AG09319 (cell line): ENCODE results near the gene MYMK.

Experiments
- DNase-seq: peaks from one replicate; pipeline ENCODE4 v3.0.0-alpha.2; 2010; ENCODE audit warnings: low read depth; ENCODE audit errors: extremely low read depth
- TF ChIP-seq, protein P1 (sequence below): IDR thresholded peaks from 2 replicates; pipeline ENCODE4 v1.5.1; 2011; ENCODE audit warnings: low read depth, mild to moderate bottlenecking, inconsistent platforms, low read length, moderate library complexity

MYMK gene

DNA sequence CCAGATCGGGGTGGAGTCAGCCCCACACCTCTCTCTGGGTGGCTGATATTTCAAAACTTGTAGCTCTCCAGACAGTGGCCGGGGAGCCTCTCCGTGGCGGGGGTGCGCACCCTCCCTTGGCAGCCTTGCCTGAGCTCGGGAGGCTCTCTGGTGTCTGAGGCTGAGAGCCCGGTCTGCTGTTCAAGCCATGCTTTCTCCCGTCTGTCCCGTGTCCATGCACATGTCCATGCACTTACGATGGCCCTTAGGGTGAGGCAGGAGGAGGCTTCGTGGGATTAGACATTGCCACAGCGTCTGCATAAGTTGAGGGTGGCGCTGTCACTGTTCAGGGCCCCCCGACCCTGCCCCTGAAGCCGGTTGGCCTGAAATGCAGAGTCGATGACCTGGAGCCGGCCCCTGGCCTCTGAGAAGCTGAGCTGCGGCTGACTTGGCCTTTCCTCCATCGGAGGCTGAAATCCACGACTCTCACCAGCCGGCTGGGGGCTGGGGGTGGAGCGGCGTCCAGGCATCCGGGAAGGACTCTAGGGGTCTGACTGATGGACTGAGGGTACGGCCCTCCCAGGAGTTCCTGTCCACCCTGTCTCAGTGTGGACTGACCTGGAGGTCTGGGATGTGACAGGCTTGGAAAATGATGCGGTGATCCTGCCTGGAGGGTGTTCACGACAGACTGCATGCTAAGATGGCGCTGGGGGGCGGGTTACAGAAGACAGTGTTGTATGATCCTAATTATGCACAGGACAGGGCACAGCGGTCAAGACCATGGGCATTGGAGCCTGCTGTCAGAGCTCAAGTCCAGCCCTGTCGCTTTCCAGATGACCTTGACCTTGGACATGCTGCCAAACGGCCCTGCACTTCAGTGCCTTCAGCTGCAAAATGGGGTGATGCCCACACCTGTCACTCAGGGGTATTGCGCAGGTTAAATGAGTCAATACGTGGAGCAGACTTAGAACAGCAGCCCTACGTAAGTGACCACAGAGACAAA lies 27.6 kb downstream of the MYMK start:
- TF ChIP-seq, protein P1, sequence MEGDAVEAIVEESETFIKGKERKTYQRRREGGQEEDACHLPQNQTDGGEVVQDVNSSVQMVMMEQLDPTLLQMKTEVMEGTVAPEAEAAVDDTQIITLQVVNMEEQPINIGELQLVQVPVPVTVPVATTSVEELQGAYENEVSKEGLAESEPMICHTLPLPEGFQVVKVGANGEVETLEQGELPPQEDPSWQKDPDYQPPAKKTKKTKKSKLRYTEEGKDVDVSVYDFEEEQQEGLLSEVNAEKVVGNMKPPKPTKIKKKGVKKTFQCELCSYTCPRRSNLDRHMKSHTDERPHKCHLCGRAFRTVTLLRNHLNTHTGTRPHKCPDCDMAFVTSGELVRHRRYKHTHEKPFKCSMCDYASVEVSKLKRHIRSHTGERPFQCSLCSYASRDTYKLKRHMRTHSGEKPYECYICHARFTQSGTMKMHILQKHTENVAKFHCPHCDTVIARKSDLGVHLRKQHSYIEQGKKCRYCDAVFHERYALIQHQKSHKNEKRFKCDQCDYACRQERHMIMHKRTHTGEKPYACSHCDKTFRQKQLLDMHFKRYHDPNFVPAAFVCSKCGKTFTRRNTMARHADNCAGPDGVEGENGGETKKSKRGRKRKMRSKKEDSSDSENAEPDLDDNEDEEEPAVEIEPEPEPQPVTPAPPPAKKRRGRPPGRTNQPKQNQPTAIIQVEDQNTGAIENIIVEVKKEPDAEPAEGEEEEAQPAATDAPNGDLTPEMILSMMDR: no peak
- no peak for DNase-seq

DNA sequence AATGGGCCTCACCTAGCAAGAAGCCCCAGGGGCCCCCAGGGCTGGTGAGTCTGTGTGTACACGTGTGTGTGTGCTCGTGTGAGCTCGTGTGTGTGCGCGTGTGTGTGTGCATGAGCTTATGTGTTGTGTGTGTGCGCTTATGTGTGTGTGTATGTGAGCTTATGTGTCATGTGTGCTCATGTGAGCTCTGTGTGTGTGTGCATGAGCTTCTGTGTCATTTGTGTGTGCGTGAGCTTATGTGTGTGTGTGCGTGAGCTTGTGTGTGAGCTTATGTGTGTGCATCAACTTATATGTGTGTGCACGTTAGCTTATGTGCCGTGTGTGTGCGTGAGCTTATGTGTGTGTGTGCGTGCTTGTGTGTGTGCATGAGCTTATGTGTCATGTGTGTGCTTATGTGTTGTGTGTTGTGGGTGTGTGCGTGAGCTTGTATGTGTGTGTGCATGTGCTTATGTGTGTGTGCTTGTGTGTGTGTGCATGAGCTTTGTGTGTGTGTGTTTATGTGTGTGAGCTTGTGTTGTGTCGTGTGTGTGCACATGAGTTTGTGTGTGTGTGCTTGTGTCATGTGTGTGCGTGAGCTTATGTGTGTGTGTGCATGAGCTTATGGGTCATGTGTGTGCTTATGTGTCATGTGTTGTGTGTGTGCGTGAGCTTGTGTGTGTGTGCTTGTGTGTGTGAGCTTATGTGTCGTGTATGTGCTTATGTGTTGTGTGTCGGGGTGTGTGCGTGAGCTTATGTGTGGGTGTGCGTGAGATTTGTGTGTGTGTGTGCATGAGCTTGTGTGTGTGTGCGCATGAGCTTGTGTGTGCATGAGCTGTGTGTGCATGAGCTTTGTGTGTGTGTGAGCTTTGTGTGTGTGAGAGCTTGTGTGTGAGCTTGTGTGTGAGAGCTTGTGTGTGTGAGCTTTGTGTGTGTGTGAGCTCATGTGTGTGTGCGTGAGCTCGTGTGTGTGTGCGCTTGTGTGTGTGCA lies 29.1 kb downstream of the MYMK start:
- TF ChIP-seq, protein P1: no peak

DNA sequence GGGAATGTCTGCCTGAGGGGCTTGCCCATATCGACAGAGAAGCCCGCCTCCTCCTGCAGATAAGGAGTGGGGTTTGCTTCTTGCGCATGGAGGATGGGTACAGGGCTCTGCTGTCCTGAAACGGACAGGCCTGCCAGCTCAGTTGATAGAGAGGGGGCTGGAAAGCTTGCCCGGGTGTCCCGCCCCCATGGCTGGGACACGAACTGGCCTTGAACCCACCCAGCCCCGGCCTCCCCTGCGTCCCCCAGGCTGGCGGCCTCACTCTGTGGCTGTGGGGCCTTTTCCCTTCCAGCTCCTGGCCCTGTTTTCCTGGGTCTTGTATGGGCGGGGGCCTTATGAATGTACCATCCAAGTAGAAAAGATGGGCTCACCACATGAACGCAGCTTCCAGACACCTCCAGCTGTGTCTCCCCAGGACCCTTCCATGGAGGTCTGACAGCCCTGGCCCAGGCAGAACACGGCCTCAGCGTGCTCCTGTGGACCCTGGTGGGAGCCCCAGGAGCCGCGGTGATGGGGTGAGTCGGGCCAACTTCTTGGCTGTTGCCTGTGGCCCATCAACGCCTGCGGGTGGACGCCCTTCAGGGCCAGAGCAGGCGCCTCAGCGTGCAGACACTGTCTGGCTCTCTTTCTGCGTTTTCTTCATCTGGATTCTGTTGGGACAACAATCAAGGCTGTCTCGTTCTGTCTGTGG lies 30.0 kb downstream of the MYMK start:
- TF ChIP-seq, protein P1: no peak
- DNase-seq: no peak

More for the DNA sequence above, 29.1 kb downstream of the MYMK start:
- no peak for DNase-seq

DNA sequence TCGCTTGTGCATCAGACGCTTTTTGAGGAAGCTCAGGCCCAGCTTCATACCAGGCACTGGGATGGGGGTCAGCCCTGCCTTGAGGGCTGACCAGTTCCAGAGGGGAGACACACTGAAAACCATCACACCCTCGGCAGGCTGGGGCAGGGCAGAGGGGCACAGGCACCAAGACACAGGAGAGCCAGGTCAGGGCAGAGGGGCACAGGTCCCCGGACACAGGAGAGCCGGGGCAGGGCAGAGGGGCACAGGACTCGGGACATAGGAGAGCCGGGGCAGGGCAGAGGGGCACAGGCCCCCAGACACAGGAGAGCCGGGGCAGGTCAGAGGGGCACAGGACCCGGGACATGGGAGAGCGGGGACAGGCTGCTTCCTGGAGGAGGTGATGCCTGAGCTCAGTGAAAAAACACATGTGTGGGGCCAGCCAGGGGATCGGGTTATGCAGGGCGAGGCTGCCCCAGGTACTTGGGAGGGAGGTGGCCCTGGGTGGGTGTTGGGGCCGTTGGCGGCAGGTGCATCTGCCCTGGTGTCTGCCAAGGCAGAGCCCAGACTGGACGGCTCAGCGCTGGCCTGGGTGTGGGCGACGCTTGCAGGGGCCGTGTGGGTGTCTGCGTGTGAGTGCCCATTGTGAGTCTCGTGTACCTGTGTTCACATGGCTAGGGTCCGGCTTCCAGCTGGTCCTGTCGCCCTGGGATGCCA lies 30.8 kb downstream of the MYMK start:
- TF ChIP-seq, protein P1: no peak
- DNase-seq: no peak

DNA sequence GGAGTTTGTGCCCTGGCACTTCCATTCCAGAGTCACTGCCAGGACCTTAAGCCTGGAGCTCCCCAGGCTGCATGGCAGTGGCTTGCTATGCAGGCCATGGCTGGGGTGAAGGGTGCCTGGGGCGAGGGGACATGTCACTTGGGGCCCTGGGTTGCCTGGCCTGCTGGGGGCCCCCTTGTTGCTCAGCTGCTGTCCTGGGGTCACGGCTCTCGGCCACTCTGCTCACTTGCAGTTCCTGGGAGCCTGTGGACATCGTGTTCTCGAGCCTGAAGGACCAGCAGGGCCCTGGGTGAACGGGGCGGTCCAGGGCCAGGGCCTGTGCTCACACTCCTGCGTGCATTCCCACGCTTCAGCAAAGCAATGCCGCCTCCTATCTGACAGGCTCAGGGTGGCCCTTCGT lies 31.3 kb downstream of the MYMK start:
- no peak for DNase-seq
- TF ChIP-seq, protein P1: no peak
